NCI-H1092 treated with DMSO at 0.1 percent for 48 hours (cell line): ENCODE results near the gene FSD1.
"Not testable (repeated sequence)": the region's sequence is repeated elsewhere in the genome, so short reads cannot be mapped to it uniquely, and the experiment has no call there.

ENCODE experiments used
- DNase-seq: peaks from one replicate; lab custom pipeline; 2025; lab: John Stamatoyannopoulos, UW

The FSD1 gene

DNA sequence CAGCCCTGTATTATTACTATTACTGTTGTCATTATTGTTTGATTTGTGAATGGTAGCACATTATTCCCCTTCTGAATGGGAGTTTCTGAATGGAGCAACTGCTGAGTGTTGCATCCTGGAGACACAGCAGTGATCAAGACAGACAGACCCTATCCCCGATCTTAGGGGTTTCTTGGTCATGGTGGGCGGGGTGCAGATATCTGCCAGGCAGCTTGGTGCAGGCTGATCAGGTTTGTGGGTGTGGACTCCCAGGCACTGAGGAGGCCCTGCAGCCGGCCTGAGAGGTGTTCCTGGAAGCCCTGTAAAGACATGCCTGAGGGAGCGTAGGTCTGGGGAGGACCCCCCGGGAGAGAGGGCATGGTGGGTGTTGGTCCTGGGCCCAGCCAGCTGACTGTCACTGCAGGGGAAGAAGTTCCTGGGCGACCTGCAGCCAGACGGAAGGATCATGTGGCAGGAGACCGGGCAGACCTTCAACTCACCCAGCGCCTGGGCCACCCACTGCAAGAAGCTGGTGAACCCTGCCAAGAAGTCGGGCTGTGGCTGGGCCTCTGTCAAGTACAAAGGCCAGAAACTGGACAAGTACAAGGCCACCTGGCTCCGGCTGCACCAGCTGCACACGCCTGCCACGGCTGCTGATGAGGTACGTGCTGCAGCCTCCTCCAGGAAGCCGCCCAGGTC lies 41.1 kb downstream of the FSD1 start:
- no peak for DNase-seq

DNA sequence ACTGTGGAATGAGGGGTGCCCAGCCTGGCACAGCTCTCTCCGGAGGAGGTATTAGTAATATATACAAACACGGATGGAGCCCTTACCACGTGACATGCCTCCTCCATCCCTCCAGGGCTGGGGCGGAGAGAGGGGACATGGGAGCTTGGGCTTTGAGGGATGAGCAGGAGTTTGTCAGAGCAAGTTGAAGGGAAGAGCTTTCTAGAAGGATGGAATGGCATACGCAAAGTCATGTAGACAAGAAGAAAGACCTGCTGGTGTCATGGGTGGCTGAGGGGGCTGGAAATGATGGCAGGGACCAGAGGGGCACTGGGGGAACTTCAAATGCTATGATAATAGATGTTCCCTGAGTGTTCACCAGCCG lies 41.6 kb downstream of the FSD1 start:
- DNase-seq: no peak

DNA sequence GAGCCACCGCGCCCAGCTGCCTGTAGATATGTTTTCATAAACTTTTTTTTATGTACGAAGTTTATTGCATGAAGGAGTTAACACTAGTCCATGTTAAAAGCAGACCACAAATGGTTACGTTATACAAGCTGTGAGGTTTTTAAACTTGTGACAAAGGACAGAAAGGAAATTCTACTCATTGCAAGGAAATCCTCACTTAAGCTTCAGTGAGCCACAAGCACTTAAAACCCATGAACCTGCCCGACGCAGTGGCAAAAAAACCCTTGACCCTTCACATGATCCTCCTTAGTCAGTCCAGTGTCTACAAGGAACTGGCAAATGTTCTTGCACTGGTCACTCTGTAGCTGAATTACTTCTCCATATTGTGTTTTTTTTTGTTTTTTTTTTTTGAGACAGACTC lies 43.1 kb downstream of the FSD1 start:
- no peak for DNase-seq

GRCh38 chr19:4349225-4349624 lies 44.8 kb downstream of the FSD1 start:
- not testable (repeated sequence) for DNase-seq

GRCh38 chr19:4350111-4350510 lies 45.7 kb downstream of the FSD1 start:
- DNase-seq: no peak

- no peak for DNase-seq
These were observed 46.3 kb downstream of the FSD1 start for GRCh38 chr19:4350726-4351125.

DNA sequence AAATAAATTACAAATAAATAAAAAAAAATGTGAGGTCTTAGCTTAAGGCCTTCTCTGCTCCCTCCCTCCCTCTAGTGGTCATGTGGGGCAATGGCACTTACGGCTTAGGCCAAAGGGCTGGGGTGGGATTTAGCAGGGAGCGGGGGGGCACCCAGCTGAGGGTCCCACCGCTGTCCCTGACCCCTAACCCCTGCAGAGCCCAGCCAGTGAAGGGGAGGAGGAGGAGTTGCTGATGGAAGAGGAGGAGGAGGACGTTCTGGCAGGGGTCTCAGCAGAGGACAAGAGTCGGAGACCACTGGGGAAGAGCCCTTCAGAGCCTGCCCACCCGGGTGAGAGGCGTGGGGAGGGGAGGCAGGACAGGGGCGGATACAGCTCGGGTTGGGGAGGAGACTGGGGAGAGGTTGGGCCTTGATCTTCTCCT lies 48.3 kb downstream of the FSD1 start:
- DNase-seq: peak; percentile 25

DNA sequence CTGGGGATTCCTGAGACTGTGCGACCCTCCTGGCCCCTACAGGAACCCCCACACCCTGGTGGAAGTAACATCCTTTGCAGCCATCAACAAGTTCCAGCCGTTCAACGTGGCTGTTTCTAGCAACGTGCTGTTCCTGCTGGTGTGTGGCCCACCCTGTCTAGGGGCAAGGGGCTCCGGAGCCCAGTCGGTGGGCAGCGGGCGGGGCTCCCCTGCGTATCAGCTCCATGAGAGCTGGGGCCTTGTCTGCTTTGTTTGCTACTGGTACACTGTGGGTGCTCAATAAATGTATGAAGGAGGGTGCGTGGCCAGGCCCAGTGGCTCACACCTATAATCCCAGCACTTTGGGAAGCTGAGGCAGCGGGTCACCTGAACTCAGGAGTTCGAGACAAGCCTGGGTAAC lies 49.9 kb downstream of the FSD1 start:
- DNase-seq: no peak

DNA sequence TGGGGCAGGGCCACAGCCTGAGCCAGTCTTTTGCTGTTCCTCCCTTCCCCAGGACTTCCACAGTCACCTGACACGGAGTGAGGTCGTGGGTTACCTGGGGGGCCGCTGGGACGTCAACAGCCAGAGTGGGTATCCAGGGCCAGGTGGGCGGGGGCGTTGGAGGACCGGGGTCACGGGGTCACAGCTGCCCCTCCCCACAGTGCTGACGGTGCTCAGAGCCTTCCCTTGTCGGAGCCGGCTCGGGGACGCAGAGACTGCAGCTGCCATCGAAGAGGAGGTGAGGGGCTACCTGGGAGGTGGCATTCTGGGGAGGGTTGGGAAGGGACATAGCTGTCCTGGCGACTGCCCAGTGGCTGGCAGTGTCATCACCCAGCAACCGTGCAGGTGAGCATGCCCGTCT lies 50.5 kb downstream of the FSD1 start:
- DNase-seq: no peak

DNA sequence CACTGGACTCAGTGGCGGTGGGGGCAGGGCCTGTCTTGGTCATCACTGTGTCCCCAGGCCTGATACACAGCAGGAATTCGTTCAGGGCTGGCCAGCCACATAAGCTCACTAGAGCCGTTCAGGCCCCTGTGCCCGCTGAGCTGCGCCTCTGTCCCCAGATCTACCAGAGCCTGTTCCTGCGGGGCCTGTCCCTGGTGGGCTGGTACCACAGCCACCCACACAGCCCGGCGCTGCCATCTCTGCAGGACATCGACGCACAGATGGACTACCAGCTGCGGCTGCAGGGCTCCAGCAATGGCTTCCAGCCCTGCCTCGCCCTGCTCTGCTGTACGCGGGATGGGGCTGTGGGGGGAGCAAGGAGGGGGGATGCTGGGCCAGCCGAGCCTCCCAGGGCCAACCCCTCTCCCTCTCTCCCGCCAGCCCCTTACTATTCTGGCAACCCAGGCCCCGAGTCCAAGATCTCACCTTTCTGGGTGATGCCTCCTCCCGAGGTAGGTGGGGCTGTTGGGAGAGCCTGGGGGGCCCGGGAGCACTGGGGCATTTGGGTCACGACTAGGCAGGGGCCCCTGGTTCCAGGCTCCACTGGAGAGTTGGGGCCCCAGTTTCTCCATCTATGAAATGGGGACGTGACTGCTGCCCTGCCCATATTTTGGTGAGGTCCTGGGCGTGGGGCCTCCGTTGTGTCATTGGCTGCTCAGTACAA lies 52.8 kb downstream of the FSD1 start:
- no peak for DNase-seq

DNA sequence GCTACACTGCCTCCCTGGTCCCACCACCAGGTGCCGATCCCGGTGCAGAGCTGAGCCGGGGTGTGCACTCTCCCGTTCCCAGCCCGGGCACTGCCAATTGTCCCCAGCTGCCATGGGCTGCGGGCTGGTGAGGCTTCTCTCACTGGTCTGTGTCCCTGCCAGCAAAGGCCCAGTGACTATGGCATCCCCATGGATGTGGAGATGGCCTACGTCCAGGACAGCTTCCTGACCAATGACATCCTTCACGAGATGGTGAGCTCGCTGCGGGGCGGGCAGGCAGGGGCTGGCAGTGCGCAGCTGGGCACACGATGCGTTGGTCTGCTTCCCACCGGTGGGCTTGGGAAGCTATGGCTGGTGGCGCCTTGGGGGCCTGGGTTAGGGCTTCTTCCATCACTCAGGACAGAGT lies 53.5 kb downstream of the FSD1 start:
- DNase-seq: no peak

GRCh38 chr19:4358709-4359626 lies 54.6 kb downstream of the FSD1 start:
- no peak for DNase-seq

DNA sequence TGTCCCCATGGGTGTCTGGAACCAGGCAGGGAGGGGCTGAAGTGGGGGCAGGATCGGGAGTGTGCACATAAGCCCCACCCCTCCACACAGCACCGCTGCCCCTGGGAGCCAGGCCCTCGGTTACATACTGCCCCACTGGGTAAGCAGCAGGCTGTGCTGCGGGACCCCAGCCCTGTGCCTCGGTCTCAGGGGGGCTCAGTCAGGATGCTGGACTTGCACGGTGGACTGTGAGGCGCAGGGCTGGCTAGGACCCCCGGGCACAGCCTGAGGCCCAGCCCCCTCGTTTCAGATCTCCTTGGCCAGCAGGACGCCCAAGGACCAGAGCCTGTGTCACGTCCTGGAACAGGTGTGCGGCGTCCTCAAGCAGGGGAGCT lies 55.2 kb downstream of the FSD1 start:
- no peak for DNase-seq

DNA sequence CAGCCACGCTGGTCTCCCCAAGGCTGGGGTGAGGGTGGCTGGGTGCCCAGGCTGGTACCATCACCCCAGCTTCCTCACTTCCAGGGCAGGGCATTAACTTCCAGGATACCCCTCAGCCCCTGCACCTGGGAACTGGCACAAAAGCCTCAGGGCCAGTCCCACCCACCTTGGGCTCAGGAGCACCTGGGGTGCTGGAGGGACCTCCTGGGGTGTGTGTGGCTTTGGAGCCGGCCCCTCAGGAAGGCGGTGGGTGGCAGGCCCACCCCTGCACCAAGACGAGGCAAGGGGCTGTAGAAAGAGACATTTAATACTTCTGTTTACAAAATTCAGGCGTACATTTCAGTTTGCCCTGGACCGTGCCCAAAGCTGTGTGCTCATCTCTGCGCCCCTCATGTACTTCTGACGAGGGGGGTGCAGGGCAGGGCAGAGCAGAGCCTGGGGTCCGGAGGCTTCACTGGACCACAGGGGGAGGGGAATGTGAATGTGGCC lies 55.7 kb downstream of the FSD1 start:
- DNase-seq: no peak

DNA sequence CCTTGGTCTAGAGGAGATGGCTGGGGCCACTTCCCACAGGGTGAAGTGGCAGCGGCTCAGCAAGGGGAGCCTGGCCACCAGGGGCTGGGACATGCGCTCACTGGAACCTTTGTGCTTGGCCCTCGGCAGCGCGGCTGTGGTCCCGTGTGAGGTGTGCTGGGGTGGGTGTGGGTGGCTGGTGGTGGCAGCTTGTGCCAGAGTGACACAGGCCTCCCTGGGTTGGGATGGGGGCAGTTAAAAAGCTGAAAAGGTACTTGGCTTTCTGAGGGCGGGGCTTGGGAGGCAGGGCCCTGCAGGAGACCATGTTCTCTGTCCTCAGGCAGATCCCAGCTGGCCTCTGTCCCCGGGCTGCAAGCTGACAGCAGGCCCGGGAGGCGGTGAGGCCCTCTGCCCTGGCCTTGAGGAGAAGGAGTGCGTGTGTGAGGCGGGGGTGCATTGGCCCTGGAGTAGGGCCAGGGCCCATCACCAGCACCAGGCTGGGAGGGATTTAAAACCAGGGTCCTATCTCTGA lies 56.3 kb downstream of the FSD1 start:
- no peak for DNase-seq

GRCh38 chr19:4361152-4362046 lies 57.0 kb downstream of the FSD1 start:
- no peak for DNase-seq

DNA sequence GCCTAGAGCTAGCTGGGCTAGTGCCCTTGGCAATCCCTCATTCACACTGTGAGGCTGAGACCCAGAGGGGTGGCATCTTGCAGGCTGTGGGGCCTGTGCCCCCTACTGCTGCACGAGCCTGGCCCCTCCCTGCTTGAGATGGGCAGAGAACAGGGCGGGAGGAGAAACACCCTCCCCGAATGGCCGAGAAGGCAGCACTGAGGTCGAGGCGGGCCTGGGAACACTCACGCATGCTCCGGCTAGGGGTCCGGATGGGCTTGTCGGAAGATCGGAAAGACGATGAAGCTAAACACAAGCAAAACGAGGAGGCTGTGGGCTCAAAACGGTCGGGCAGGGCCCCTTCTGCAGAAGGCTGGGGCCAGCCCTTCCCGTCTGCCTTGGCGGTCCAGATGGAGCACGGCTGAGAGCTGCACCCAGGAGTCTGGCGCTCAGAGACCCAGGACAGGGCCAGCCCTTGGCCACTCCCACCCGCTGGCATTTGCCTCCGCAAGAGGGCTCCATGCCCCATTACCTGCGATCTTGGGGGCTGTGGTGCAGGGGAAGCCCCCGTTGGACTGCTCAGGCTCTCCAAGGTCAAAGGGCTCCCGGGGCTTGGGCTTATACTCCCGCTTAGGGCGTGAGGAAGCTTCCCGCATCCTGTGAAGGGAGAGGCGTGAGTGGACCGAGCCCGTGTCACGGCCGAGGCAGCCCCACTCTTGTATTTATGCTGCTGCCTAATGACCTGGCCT lies 57.9 kb downstream of the FSD1 start:
- no peak for DNase-seq

- DNase-seq: no peak
These were observed 58.6 kb downstream of the FSD1 start for GRCh38 chr19:4362831-4363545.

- no peak for DNase-seq
These were observed 59.3 kb downstream of the FSD1 start for GRCh38 chr19:4363571-4364304.
